Ectodermal cell (in vitro differentiated cells): ENCODE measurements around the gene ATXN1.

Experiments used
- H3K27ac ChIP-seq: 2 replicates; pipeline ENCODE4 v1.7.0; 2013; ENCODE audit warnings: mild to moderate bottlenecking, low read depth, low read length; ENCODE audit not compliant: insufficient read depth, poor library complexity, severe bottlenecking
- H3K27me3 ChIP-seq: 2 replicates; pipeline ENCODE4 v1.7.0; 2013; ENCODE audit warnings: mild to moderate bottlenecking, low read length; ENCODE audit not compliant: insufficient read depth, control insufficient read depth, poor library complexity, severe bottlenecking
- H3K36me3 ChIP-seq: one replicate; pipeline ENCODE4 v1.7.0; 2013; ENCODE audit warnings: low read length; ENCODE audit not compliant: control insufficient read depth, insufficient read depth
- H3K4me1 ChIP-seq: one replicate; pipeline ENCODE4 v1.7.0; 2013; ENCODE audit warnings: low read length; ENCODE audit not compliant: control insufficient read depth, insufficient read depth
- H3K4me3 ChIP-seq: 2 replicates; pipeline ENCODE4 v1.7.0; 2013; ENCODE audit warnings: low read depth, low read length, control low read depth; ENCODE audit not compliant: insufficient read depth
- H3K9me3 ChIP-seq: 2 replicates; pipeline ENCODE4 v1.7.0; 2013; ENCODE audit warnings: mild to moderate bottlenecking, low read length, moderate library complexity; ENCODE audit not compliant: control insufficient read depth
- WGBS, 2 experiments: methylation state at CpG; one replicate each; pipeline ENCODE4 v1.1.7; 2013; ENCODE audit warnings: missing lambda C conversion rate in 2 of 2; 5-methylcytosine and 5-hydroxymethylcytosine counted together

Gene ATXN1

DNA sequence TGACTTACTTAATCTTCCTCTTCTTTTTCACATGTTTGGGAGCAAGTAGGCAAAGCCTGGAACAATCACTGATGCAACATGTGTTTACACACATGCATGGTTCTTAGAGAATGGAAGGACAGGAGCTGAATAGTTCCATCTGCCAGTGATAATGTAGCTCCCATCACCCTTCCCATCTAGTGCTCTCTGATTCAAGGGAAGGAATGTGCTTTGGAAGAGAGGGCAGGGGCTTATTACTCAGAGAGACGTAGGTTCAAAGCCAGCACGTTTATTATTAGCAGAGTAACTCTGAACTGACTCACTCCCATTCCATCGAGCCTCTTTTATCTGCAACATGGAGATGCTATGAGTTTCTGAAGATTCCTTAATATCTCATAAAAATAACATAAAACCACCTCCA lies 311.0 kb downstream of the ATXN1 start:
- Histone ChIP-seq H3K4me3 (no peak overlapping the region), H3K27ac (no peak overlapping the region), H3K36me3 (no peaks in the 10 kb centered on the region), H3K4me1 (no peaks in the 10 kb centered on the region), H3K27me3 (no peaks in the 10 kb centered on the region), H3K9me3 (no peaks in the 10 kb centered on the region)
- 76 to 87% methylated on average over 3 of the region's 3 CpGs for WGBS, 2 experiments

DNA sequence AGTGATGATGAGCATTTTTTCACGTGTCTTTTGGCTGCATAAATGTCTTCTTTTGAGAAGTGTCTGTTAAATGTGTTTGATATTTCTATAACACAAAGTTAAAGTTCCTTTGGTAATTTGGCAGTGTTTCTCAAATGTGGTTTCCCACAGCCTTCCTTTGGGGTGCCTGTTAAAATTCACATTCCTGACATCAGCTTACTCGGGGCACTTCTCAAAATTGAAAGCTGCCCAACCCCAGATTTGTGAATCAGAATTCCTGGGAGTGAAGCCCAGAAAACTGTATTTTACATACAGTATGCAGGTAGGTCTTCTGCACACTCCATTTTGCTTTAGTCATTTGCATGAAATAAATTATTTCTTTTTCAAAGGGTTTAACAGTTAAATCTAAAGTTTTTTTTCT lies 315.0 kb downstream of the ATXN1 start:
- Histone ChIP-seq H3K4me3 (no peak overlapping the region), H3K4me1 (no peaks in the 10 kb centered on the region), H3K27me3 (no peaks in the 10 kb centered on the region), H3K36me3 (no peaks in the 10 kb centered on the region), H3K9me3 (no peaks in the 10 kb centered on the region), H3K27ac (no peak overlapping the region)
- WGBS, 2 experiments, result 92 to 95% methylated on average over 1 to 2 of the region's 2 CpGs

DNA sequence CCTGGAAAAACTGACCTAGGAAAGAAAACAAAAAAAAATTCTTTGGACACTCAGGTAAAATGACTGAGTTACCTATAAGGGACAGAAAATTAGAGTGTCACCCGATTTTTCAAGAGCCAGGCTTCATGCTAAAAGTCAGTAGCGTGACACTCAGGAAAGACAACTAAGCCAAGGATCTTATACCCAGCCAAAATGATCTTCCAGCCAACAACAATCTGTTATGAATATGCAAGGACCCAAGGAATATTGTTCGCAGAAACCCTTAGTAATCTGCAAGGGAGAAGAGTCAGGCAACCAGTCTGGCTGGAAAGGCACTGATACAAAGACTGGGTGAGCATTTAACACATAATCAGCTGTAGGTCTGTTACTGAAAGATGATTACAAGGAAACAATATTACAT lies 319.2 kb downstream of the ATXN1 start:
- Histone ChIP-seq H3K9me3 (no peaks in the 10 kb centered on the region), H3K27ac (no peak overlapping the region), H3K27me3 (no peaks in the 10 kb centered on the region), H3K4me1 (no peaks in the 10 kb centered on the region), H3K36me3 (no peaks in the 10 kb centered on the region), H3K4me3 (no peak overlapping the region)
- WGBS, 2 experiments, result 92 to 94% methylated on average over 3 of the region's 3 CpGs

DNA sequence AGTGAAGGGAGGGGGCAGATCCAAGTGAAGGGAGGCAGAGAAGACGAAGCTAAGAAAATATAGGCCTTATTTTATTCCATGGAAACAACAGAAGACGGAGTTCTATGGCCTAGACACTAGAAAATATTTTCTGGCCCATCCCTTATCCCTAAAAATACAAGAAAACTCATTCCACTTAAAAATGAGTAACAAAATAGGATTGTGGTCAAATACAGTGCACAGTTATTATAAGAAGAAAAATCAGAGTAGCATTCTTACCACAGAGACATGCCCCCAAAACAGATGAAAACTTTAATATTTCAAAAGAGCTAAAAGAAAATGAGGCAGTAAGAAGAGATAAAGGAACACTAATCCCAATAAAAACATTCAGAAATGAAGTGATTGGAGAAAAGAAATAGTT lies 320.0 kb downstream of the ATXN1 start:
- no peak overlapping the region for H3K4me3 ChIP-seq
- H3K9me3 ChIP-seq, result no peaks in the 10 kb centered on the region
- WGBS, 2 experiments, result 83 to 96% methylated on average over 1 to 2 of the region's 2 CpGs
- no peaks in the 10 kb centered on the region for H3K36me3 ChIP-seq
- H3K27me3 ChIP-seq, result no peaks in the 10 kb centered on the region
- no peak overlapping the region for H3K27ac ChIP-seq
- H3K4me1 ChIP-seq, result no peaks in the 10 kb centered on the region

DNA sequence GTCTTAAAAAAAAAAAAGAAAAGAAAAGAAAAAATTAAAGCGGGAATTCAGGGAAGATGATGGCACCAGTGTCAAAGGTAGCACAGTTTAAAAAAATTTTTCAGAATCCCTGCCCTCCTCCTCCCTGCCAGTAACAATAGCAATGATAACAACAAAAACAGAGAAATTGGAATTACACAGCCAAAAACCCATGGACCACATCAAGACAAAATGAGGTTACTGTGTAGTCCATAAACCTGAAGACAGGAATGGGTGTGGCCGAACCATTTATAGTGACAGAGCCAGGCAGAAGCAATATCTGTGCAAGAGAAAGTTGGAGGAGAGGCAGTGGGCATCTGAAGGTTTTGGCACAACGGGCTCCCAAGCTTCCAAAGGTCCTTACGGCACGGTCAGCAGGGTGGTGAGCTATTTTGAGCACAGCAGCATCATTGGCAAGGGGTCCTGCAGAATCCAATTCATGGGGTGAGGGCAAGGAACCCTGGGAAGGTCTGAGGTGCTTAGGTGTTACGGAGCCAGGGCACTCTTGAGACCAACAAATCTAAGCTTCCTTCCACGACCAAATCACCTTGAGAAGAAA lies 320.5 kb downstream of the ATXN1 start:
- WGBS, 2 experiments, result 91 to 93% methylated on average over 6 to 7 of the region's 7 CpGs
- H3K9me3 ChIP-seq, result no peaks in the 10 kb centered on the region
- H3K27me3 ChIP-seq, result no peaks in the 10 kb centered on the region
- no peaks in the 10 kb centered on the region for H3K4me1 ChIP-seq
- no peaks in the 10 kb centered on the region for H3K36me3 ChIP-seq
- H3K4me3 ChIP-seq, result no peak overlapping the region
- no peak overlapping the region for H3K27ac ChIP-seq

DNA sequence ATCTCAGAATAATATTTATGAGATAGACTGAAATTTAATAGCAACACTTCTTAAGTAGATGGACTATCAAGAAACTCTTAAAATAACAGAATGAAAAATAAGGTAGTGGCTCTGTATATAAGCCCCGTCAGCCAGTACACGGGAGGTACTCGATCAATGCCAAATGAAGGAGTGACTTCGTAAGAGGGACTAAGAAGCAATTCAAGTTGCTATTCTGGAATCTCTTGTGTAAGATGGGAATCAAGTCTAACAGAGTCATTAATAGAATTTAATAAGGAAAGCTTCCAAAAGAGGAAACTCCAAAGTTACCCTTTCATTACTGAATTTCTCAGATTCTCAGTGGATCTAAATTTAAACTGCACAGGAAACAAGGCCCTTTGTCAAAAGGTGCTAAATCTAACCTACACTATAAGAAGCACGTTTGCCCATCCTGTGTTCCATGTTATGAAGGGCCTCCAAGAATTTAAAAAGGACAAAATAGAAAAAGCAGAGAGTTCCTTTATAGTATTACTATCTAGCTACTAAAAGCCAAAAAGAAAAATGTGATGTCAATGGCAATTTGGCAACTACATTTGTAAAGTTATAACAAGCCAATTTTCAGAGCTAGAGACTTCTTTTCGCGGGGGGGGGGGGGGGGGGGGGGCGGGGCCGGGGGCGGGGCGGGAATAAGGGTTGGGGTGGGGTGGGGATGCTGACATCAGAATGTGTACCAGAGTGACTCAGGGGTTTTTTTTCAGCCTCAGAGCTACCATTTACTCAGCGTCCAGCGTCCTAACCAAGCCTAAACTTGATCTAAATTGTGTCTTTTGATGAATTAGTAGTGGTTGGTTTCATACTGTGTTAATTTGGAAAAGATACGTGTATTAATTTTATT lies 322.3 kb downstream of the ATXN1 start:
- Histone ChIP-seq H3K27ac (no peak overlapping the region), H3K4me1 (no peaks in the 10 kb centered on the region), H3K9me3 (no peaks in the 10 kb centered on the region), H3K27me3 (no peaks in the 10 kb centered on the region), H3K36me3 (no peaks in the 10 kb centered on the region), H3K4me3 (no peak overlapping the region)
- 78 to 87% methylated on average over 6 to 7 of the region's 14 CpGs for WGBS, 2 experiments

DNA sequence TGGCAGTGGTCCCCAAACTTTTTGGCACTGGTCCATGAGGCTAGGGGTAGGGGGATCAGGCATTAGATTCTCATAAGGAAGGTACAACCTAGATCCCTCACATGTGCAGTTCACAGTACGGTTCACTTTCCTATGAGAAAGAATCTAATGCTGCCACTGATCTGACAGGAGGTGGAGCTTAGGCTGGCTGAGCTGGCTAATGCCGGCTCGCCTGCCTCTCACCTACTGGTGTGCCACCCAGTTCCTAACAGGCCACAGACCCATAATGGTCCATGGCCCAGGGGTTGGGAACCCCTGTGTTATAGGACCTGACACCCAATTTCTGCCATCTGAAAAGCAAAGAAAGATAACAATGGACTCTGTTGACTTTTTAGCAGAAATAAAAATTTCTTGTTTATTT lies 323.3 kb downstream of the ATXN1 start:
- 89 to 90% methylated on average over 3 of the region's 3 CpGs for WGBS, 2 experiments
- no peak overlapping the region for H3K4me3 ChIP-seq

DNA sequence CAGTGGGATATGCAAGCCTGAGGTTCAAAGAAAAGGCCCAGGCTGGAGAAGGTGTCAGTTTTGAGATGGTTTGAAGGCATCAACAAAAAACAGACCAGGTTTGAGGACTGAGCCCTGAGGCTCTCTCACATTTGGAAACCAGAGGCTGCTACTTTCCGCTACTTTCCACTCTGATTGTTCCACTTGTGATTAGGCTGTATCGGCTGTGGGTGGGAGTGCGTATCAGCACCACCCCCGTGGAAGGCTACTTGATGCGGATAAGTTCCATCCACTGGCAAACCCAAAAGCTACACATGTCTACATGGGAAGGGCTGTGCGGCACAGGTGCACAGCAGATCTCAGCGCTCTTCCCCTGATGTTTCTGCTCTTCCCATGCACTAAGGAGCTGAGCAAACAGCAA lies 324.2 kb downstream of the ATXN1 start:
- H3K36me3 ChIP-seq, result no peaks in the 10 kb centered on the region
- no peak overlapping the region for H3K27ac ChIP-seq
- 97 to 98% methylated on average over 7 of the region's 7 CpGs for WGBS, 2 experiments
- H3K4me1 ChIP-seq, result no peaks in the 10 kb centered on the region
- no peaks in the 10 kb centered on the region for H3K9me3 ChIP-seq
- H3K4me3 ChIP-seq, result no peak overlapping the region
- no peaks in the 10 kb centered on the region for H3K27me3 ChIP-seq

More for the DNA sequence above, 323.3 kb downstream of the ATXN1 start:
- Histone ChIP-seq H3K4me1 (no peaks in the 10 kb centered on the region), H3K27ac (no peak overlapping the region), H3K36me3 (no peaks in the 10 kb centered on the region), H3K27me3 (no peaks in the 10 kb centered on the region), H3K9me3 (no peaks in the 10 kb centered on the region)

DNA sequence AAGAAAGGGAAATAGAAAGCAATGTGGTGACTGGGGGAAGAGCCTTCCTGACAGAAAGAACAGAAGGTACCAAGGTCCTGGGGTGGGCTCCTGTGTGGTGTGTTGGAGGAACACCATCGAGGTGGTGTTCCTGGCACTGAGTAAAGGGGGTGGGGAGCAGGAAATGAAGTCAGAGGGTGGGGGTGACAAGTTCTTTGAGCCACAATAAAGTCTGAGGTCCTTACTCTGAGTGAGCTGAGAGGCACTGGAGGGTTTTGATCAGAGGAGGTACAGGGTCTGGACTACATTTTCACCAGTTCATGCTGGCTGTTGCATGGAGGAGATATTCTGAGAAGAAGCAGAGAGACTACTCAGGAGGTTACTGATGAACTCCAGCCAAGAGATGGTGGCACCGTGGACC lies 324.7 kb downstream of the ATXN1 start:
- H3K4me1 ChIP-seq, result no peaks in the 10 kb centered on the region
- H3K9me3 ChIP-seq, result no peaks in the 10 kb centered on the region
- no peaks in the 10 kb centered on the region for H3K36me3 ChIP-seq
- 94 to 97% methylated on average over 2 of the region's 2 CpGs for WGBS, 2 experiments
- no peaks in the 10 kb centered on the region for H3K27me3 ChIP-seq
- no peak overlapping the region for H3K27ac ChIP-seq
- no peak overlapping the region for H3K4me3 ChIP-seq

DNA sequence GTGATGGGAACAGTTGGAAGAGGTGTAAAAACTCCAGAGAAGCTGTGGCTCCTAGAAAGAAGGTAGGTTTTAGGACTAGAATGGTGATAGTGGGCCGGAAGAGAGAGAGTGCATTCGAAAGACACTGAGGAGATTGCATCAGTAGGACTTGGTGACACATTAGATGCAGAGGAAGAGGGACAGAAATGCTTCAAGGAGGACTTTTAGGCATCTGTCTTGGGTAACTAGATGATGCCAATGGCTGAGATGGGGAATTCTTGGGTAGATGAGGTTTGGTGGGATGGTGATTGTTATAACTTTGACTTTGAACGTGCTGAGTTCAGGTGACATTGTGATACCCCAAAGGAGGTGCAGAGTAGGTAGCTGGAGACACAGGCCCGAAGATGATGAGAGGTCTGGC lies 326.4 kb downstream of the ATXN1 start:
- no peaks in the 10 kb centered on the region for H3K9me3 ChIP-seq
- no peak overlapping the region for H3K4me3 ChIP-seq
- H3K27ac ChIP-seq, result no peak overlapping the region
- H3K4me1 ChIP-seq, result no peaks in the 10 kb centered on the region
- WGBS, 2 experiments, result 96% methylated on average over 4 of the region's 4 CpGs
- H3K36me3 ChIP-seq, result no peaks in the 10 kb centered on the region
- H3K27me3 ChIP-seq, result no peaks in the 10 kb centered on the region
